ENCODE results near the gene ATL1. TPM values are rescaled to one million over a fixed set of nuclear protein-coding genes. Genes with fewer than 3 reads are reported as not detected.
"Not testable (repeated sequence)": the region's sequence is repeated elsewhere in the genome, so short reads cannot be mapped to it uniquely, and the experiment has no call there.

Gene ATL1
- total RNA-seq, 1 donor from 2014 or later = 1.5 TPM

DNA sequence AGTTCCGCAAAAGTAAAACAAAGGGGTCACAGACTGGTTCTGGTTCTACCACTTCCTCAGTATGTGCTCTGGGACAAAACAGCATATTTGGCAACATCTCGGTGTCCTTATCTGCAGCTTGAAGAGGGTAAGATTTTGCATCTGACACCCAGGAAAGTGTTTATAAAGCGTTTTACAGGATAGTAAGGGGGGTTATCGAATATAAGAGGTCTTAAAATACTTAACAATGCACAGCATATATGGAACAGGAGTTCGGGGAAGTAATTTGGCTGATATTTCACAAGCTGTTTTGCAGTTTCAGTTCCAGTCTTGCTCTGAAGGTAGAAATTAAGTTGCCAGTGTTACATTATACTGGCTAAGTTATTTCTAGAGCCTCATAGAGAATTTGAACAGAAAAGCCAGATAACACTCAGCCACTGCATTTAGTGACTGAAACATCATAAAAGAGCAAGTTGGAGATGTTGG lies 26.7 kb upstream of the ATL1 start:
- intact Hi-C loops (cut with DNase I) = no loop called here
- DNase-seq (ENCODE audit: low spot score) = no peak

- intact Hi-C loops (cut with DNase I) = no loop called here
- no peak for DNase-seq (ENCODE audit: low spot score)
Measured at GRCh38 chr14:50533806-50534205, 26.1 kb upstream of the ATL1 start.

DNA sequence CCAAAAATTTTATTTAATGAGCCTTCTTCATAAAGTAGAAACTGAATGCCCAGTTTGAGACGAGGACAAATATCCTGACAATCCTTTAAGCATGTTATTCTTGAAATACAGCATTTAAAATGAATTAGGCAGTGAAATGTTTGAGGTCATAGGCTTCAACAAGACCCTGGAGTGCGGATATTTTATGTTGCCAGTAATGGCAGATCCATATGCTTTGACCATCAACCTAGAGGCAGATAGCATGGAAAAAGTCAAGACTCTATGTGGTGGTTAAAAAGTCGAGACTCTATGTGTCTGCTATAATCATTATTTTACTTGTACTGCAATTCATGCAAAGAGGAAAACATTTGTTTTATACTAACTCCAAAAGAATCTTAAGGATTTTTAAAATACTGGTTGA lies 25.5 kb upstream of the ATL1 start:
- intact Hi-C loops (cut with DNase I) = no loop called here
- DNase-seq (ENCODE audit: low spot score) = no peak

DNA sequence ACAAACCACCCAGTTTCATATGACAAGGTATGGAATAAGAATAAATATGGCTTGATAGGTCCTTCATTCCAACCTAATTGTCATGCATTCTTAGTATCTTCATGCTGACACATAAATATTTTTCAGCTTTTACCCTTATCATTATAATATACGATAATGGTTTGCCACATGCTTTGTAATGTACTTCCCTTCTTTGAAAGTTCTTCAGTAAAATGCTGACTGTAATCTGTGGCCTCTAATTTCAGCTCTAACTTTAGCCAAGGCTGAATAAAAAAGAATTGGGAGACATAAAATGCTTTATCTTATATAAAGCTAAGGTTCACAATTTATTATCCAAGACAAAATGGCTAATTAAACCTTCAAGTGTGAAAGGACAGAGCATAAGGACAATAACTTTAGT lies 24.9 kb upstream of the ATL1 start:
- DNase-seq (ENCODE audit: low spot score) = no peak
- intact Hi-C loops (cut with DNase I) = no loop called here

GRCh38 chr14:50538034-50538433 lies 21.9 kb upstream of the ATL1 start:
- DNase-seq (ENCODE audit: low spot score); intact Hi-C loops (cut with DNase I): not testable (repeated sequence)

DNA sequence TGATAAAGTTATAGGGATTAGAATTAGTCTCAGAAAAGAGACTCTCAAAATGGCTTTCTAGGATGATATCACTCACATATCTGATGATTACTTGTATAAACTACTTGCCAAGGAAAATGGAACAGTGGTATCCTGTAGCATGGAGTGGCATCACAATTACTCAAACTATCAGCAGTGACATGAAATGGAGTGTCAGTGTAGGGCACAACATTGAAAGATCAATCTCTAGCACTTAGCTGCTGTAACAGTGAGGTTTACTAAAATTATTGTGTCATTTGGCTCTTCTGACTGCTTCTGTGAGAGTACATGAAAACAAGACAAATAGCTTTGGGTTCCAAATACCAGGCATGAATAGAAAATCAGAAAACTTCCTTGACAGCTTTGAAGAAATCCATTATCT lies 20.9 kb upstream of the ATL1 start:
- no peak for DNase-seq (ENCODE audit: low spot score)
- intact Hi-C loops (cut with DNase I) = no loop called here

- no peak for DNase-seq (ENCODE audit: low spot score)
- intact Hi-C loops (cut with DNase I) = no loop called here
Measured at GRCh38 chr14:50541159-50541567, 18.8 kb upstream of the ATL1 start.

- no peak for DNase-seq (ENCODE audit: low spot score)
- intact Hi-C loops (cut with DNase I) = no loop called here
Measured at GRCh38 chr14:50542941-50543418, 17.0 kb upstream of the ATL1 start.

- no peak for DNase-seq (ENCODE audit: low spot score)
- intact Hi-C loops (cut with DNase I) = no loop called here
Measured at GRCh38 chr14:50544911-50545310, 15.0 kb upstream of the ATL1 start.

DNA sequence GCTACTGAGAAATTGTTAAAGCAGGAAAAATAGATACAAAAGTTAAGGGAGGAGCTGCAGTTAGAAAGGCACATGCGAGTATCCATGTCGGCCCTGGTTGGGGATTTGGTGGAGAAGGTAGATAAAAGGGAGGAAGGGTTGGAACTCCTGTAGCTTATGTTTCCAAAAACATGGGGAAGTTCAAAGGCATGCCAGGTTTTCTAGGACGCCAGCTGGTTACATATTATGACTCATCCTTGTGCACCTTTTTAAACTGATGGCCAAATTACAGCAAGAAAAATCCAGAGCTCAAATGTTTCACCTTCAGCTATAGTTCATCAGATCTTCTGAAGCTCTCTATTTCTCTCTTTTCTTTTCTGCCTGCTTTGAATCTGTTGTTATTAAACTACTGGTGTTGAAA lies 14.3 kb upstream of the ATL1 start:
- no peak for DNase-seq (ENCODE audit: low spot score)
- intact Hi-C loops (cut with DNase I) = no loop called here

GRCh38 chr14:50550294-50550693 lies 9.7 kb upstream of the ATL1 start:
- intact Hi-C loops (cut with DNase I) = no loop called here
- DNase-seq (ENCODE audit: low spot score) = no peak

- intact Hi-C loops (cut with DNase I) = no loop called here
- no peak for DNase-seq (ENCODE audit: low spot score)
Measured at GRCh38 chr14:50551877-50552276, 8.1 kb upstream of the ATL1 start.

DNA sequence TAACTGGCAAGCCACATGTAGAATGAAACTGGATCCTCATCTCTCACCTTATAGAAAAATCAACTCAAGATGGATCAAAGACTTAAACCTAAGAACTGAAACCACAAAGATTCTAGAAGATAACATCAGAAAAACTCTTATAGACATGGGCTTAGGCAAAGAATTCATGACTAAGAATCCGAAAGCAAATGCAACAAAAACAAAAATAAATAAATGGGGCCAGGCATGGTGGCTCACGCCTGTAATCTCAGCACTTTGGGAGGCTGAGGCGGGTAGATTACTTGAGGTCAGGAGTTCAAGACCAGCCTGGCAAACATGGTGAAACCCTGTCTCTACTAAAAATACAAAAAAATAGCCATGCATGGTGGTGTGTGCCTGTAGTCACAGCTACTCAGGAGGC lies 7.1 kb upstream of the ATL1 start:
- DNase-seq (ENCODE audit: low spot score); intact Hi-C loops (cut with DNase I): not testable (repeated sequence)

DNA sequence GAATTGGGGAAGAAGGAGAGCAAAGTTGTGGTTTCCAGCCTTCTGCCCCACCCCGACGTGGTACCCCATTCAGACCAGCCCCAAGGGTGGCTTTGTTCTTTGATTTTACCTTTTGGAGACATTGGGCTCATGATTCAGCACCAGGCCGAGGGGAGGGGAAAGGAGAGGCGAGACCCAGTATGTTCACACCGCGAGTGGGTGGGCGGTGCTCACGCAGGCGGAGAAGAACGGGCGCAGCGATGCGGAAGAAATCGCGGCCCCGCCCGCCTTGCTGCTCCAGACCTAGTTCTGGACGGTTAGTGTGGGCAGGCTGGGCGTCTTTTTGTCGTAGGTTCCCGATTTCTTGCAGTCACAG lies 963 bp downstream of the ATL1 start:
- intact Hi-C loops (cut with DNase I) = no loop called here
- peak; percentile 88 for DNase-seq (ENCODE audit: low spot score)

DNA sequence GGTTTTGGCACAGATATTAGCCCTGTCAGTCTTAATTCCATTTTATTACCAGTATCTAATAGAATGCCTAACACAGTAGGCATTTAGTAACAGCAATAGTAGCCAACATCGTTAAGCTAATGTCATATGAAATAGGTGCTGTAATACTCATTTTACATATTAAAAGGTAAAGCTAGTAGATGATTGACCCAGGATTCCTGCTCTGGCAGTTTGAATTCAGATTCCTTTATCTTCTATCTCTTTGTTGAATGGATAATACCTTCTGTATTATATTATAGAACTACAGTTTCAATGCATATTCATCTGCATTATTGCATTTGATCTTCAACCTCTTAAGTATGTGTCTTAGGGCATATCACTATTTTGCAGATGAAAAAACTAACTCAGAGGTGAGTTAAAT lies 2.9 kb downstream of the ATL1 start:
- DNase-seq (ENCODE audit: low spot score) = no peak
- intact Hi-C loops (cut with DNase I) = no loop called here

GRCh38 chr14:50569714-50570274 lies 9.8 kb downstream of the ATL1 start:
- intact Hi-C loops (cut with DNase I) = no loop called here
- no peak for DNase-seq (ENCODE audit: low spot score)

DNA sequence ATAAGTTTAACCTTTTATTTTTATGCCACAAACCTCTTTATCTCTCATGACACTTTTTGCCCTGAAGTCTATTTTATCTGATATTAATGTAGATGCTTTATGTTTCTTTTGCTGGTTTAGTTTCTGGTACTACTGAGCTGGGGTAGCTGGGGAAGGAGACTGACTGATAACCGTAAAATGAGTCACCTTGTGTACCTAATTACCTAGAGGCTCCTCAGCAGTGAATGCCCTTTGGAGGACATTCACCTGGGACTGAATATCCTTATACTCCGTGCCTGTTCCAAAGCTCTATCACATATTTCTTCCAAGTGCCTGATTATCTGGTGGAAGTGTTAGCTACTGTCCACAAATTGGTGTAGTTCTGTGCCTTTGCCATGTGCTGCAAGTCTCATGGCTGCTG lies 13.9 kb downstream of the ATL1 start:
- intact Hi-C loops (cut with DNase I) = no loop called here
- no peak for DNase-seq (ENCODE audit: low spot score)

- DNase-seq (ENCODE audit: low spot score) = no peak
- intact Hi-C loops (cut with DNase I) = no loop called here
Measured at GRCh38 chr14:50575769-50576168, 15.8 kb downstream of the ATL1 start.

- intact Hi-C loops (cut with DNase I) = no loop called here
Measured at GRCh38 chr14:50577982-50578381, 18.0 kb downstream of the ATL1 start.

DNA sequence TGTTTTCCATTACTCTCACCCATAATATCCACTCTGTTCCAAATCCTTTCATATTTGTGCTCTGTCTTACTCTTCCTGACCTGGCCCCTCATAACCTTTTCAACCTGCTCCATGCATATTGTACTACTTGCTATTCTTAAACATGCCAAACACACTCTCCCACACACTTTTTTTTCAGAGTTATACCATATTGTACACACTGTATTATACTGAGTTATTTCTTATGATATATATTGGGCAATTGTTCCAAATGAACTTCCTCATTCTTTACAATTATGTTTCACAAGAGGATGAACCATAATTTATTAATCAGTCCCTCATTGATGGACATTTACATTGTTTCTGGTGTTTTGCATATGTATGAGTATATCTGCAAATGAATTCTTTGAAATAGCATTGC lies 18.5 kb downstream of the ATL1 start:
- intact Hi-C loops (cut with DNase I) = no loop called here
- DNase-seq (ENCODE audit: low spot score) = no peak

More at GRCh38 chr14:50577982-50578381, 18.0 kb downstream of the ATL1 start:
- no peak for DNase-seq (ENCODE audit: low spot score)

- intact Hi-C loops (cut with DNase I) = no loop called here
- DNase-seq (ENCODE audit: low spot score) = no peak
Measured at GRCh38 chr14:50590464-50590863, 30.5 kb downstream of the ATL1 start.

All from cardiac septum (tissue), 1 donor.